ENCODE measurements around the gene CFAP161.
A peak's percentile ranks its signal among the peaks of the same experiment; 100 is the strongest.

Gene CFAP161

GRCh38 chr15:81133782-81134461 is at the start of gene CFAP161:
Gene CFAP161, plus strand, starts transcription at chr15:81134270. Its CDS starts 60 bp downstream, at chr15:81134330.
- Histone ChIP-seq H3K27ac (ENCODE audit: low read length) (no peak within 1 kb of the TSS), H3K9ac (ENCODE audit: low read length in 2 of 2) (peak within 1 kb of the TSS in 1 of 2 donors; percentile 46), H3K9me3 (ENCODE audit: control insufficient read depth in 2 of 2, low read length in 2 of 2) (peaks cover 0 to 2% of the 10 kb centered on the region in 2 donors), H3K36me3 (ENCODE audit: control insufficient read depth in 2 of 2, insufficient read depth in 2 of 2, low read length in 2 of 2) (no peaks in the 10 kb centered on the region), H3K4me1 (ENCODE audit: control insufficient read depth, insufficient read depth, low read length) (peaks cover 7% of the 10 kb centered on the region), H3K4me3 (ENCODE audit: low read length in 2 of 2) (peak within 1 kb of the TSS; percentile 49 to 71), H3K27me3 (ENCODE audit: control insufficient read depth in 1 of 2, insufficient read depth in 2 of 2, low read length in 2 of 2) (peaks cover 0 to 3% of the 10 kb centered on the region in 2 donors)

- no peaks in the 10 kb centered on the region for H3K36me3 ChIP-seq (ENCODE audit: control insufficient read depth in 2 of 2, insufficient read depth in 2 of 2, low read length in 2 of 2)
- H3K4me1 ChIP-seq (ENCODE audit: control insufficient read depth, insufficient read depth, low read length) = no peaks in the 10 kb centered on the region
- no peaks in the 10 kb centered on the region for H3K27me3 ChIP-seq (ENCODE audit: control insufficient read depth in 1 of 2, insufficient read depth in 2 of 2, low read length in 2 of 2)
- H3K27ac ChIP-seq (ENCODE audit: low read length) = no peak overlapping the region
- H3K4me3 ChIP-seq (ENCODE audit: low read length in 2 of 2) = no peak overlapping the region
- H3K9me3 ChIP-seq (ENCODE audit: control insufficient read depth in 2 of 2, low read length in 2 of 2) = no peaks in the 10 kb centered on the region
- no peak overlapping the region for H3K9ac ChIP-seq (ENCODE audit: low read length in 2 of 2)
Measured at GRCh38 chr15:81084716-81085115, 49.4 kb upstream of the CFAP161 start.

- no peak overlapping the region for H3K27ac ChIP-seq (ENCODE audit: low read length)
- no peaks in the 10 kb centered on the region for H3K4me1 ChIP-seq (ENCODE audit: control insufficient read depth, insufficient read depth, low read length)
- no peaks in the 10 kb centered on the region for H3K27me3 ChIP-seq (ENCODE audit: control insufficient read depth in 1 of 2, insufficient read depth in 2 of 2, low read length in 2 of 2)
- H3K9me3 ChIP-seq (ENCODE audit: control insufficient read depth in 2 of 2, low read length in 2 of 2) = no peaks in the 10 kb centered on the region
- H3K36me3 ChIP-seq (ENCODE audit: control insufficient read depth in 2 of 2, insufficient read depth in 2 of 2, low read length in 2 of 2) = no peaks in the 10 kb centered on the region
- no peak overlapping the region for H3K4me3 ChIP-seq (ENCODE audit: low read length in 2 of 2)
- H3K9ac ChIP-seq (ENCODE audit: low read length in 2 of 2) = no peak overlapping the region
Measured at GRCh38 chr15:81085213-81085612, 48.9 kb upstream of the CFAP161 start.

- no peak overlapping the region for H3K4me3 ChIP-seq (ENCODE audit: low read length in 2 of 2)
- H3K36me3 ChIP-seq (ENCODE audit: control insufficient read depth in 2 of 2, insufficient read depth in 2 of 2, low read length in 2 of 2) = no peaks in the 10 kb centered on the region
- H3K9ac ChIP-seq (ENCODE audit: low read length in 2 of 2) = no peak overlapping the region
- no peaks in the 10 kb centered on the region for H3K4me1 ChIP-seq (ENCODE audit: control insufficient read depth, insufficient read depth, low read length)
- no peaks in the 10 kb centered on the region for H3K9me3 ChIP-seq (ENCODE audit: control insufficient read depth in 2 of 2, low read length in 2 of 2)
- no peak overlapping the region for H3K27ac ChIP-seq (ENCODE audit: low read length)
- H3K27me3 ChIP-seq (ENCODE audit: control insufficient read depth in 1 of 2, insufficient read depth in 2 of 2, low read length in 2 of 2) = no peaks in the 10 kb centered on the region
Measured at GRCh38 chr15:81085898-81086297, 48.2 kb upstream of the CFAP161 start.

GRCh38 chr15:81087066-81087465 is 47.0 kb upstream of the CFAP161 start:
- Histone ChIP-seq H3K36me3 (ENCODE audit: control insufficient read depth in 2 of 2, insufficient read depth in 2 of 2, low read length in 2 of 2) (no peaks in the 10 kb centered on the region), H3K27me3 (ENCODE audit: control insufficient read depth in 1 of 2, insufficient read depth in 2 of 2, low read length in 2 of 2) (no peaks in the 10 kb centered on the region), H3K9me3 (ENCODE audit: control insufficient read depth in 2 of 2, low read length in 2 of 2) (no peaks in the 10 kb centered on the region), H3K9ac (ENCODE audit: low read length in 2 of 2) (no peak overlapping the region), H3K4me1 (ENCODE audit: control insufficient read depth, insufficient read depth, low read length) (peaks cover 2% of the 10 kb centered on the region), H3K4me3 (ENCODE audit: low read length in 2 of 2) (no peak overlapping the region), H3K27ac (ENCODE audit: low read length) (no peak overlapping the region)

GRCh38 chr15:81087694-81088093 is 46.4 kb upstream of the CFAP161 start:
- no peak overlapping the region for H3K9ac ChIP-seq (ENCODE audit: low read length in 2 of 2)
- H3K9me3 ChIP-seq (ENCODE audit: control insufficient read depth in 2 of 2, low read length in 2 of 2) = no peaks in the 10 kb centered on the region
- peaks cover 5% of the 10 kb centered on the region for H3K4me1 ChIP-seq (ENCODE audit: control insufficient read depth, insufficient read depth, low read length)
- no peak overlapping the region for H3K4me3 ChIP-seq (ENCODE audit: low read length in 2 of 2)
- H3K27me3 ChIP-seq (ENCODE audit: control insufficient read depth in 1 of 2, insufficient read depth in 2 of 2, low read length in 2 of 2) = no peaks in the 10 kb centered on the region
- no peaks in the 10 kb centered on the region for H3K36me3 ChIP-seq (ENCODE audit: control insufficient read depth in 2 of 2, insufficient read depth in 2 of 2, low read length in 2 of 2)
- H3K27ac ChIP-seq (ENCODE audit: low read length) = no peak overlapping the region

GRCh38 chr15:81088470-81089013 is 45.5 kb upstream of the CFAP161 start:
- Histone ChIP-seq H3K4me3 (ENCODE audit: low read length in 2 of 2) (no peak overlapping the region), H3K4me1 (ENCODE audit: control insufficient read depth, insufficient read depth, low read length) (peaks cover 5% of the 10 kb centered on the region), H3K36me3 (ENCODE audit: control insufficient read depth in 2 of 2, insufficient read depth in 2 of 2, low read length in 2 of 2) (no peaks in the 10 kb centered on the region), H3K9me3 (ENCODE audit: control insufficient read depth in 2 of 2, low read length in 2 of 2) (no peaks in the 10 kb centered on the region), H3K9ac (ENCODE audit: low read length in 2 of 2) (no peak overlapping the region), H3K27ac (ENCODE audit: low read length) (no peak overlapping the region), H3K27me3 (ENCODE audit: control insufficient read depth in 1 of 2, insufficient read depth in 2 of 2, low read length in 2 of 2) (no peaks in the 10 kb centered on the region)

- Histone ChIP-seq H3K9me3 (ENCODE audit: control insufficient read depth in 2 of 2, low read length in 2 of 2) (no peaks in the 10 kb centered on the region), H3K4me3 (ENCODE audit: low read length in 2 of 2) (peak overlapping the region; percentile 10 to 54), H3K36me3 (ENCODE audit: control insufficient read depth in 2 of 2, insufficient read depth in 2 of 2, low read length in 2 of 2) (no peaks in the 10 kb centered on the region), H3K27me3 (ENCODE audit: control insufficient read depth in 1 of 2, insufficient read depth in 2 of 2, low read length in 2 of 2) (no peaks in the 10 kb centered on the region), H3K9ac (ENCODE audit: low read length in 2 of 2) (no peak overlapping the region), H3K27ac (ENCODE audit: low read length) (peak overlapping the region; percentile 18), H3K4me1 (ENCODE audit: control insufficient read depth, insufficient read depth, low read length) (peaks cover 5% of the 10 kb centered on the region)
Measured at GRCh38 chr15:81091889-81092558, 42.0 kb upstream of the CFAP161 start.

- H3K27ac ChIP-seq (ENCODE audit: low read length) = no peak overlapping the region
- H3K4me3 ChIP-seq (ENCODE audit: low read length in 2 of 2) = peak overlapping the region; percentile 10 to 54
Measured at GRCh38 chr15:81092559-81092902, 41.5 kb upstream of the CFAP161 start.

GRCh38 chr15:81093961-81094360 is 40.1 kb upstream of the CFAP161 start:
- Histone ChIP-seq H3K36me3 (ENCODE audit: control insufficient read depth in 2 of 2, insufficient read depth in 2 of 2, low read length in 2 of 2) (no peaks in the 10 kb centered on the region), H3K4me1 (ENCODE audit: control insufficient read depth, insufficient read depth, low read length) (peaks cover 5% of the 10 kb centered on the region), H3K9me3 (ENCODE audit: control insufficient read depth in 2 of 2, low read length in 2 of 2) (no peaks in the 10 kb centered on the region), H3K27ac (ENCODE audit: low read length) (no peak overlapping the region), H3K9ac (ENCODE audit: low read length in 2 of 2) (no peak overlapping the region), H3K27me3 (ENCODE audit: control insufficient read depth in 1 of 2, insufficient read depth in 2 of 2, low read length in 2 of 2) (no peaks in the 10 kb centered on the region), H3K4me3 (ENCODE audit: low read length in 2 of 2) (no peak overlapping the region)

More at GRCh38 chr15:81092559-81092902, 41.5 kb upstream of the CFAP161 start:
- no peak overlapping the region for H3K9ac ChIP-seq (ENCODE audit: low read length in 2 of 2)
- no peaks in the 10 kb centered on the region for H3K27me3 ChIP-seq (ENCODE audit: control insufficient read depth in 1 of 2, insufficient read depth in 2 of 2, low read length in 2 of 2)
- peaks cover 5% of the 10 kb centered on the region for H3K4me1 ChIP-seq (ENCODE audit: control insufficient read depth, insufficient read depth, low read length)
- H3K36me3 ChIP-seq (ENCODE audit: control insufficient read depth in 2 of 2, insufficient read depth in 2 of 2, low read length in 2 of 2) = no peaks in the 10 kb centered on the region
- no peaks in the 10 kb centered on the region for H3K9me3 ChIP-seq (ENCODE audit: control insufficient read depth in 2 of 2, low read length in 2 of 2)

All from stomach smooth muscle (tissue), 2 donors.